ENCODE results near the gene ACP7.

Gene ACP7

GRCh38 chr19:39152066-39152465, 67.9 kb downstream of the ACP7 start:
- no peak for DNase-seq

GRCh38 chr19:39154100-39154628, 70.0 kb downstream of the ACP7 start:
- DNase-seq = no peak

GRCh38 chr19:39154629-39155100, 70.5 kb downstream of the ACP7 start:
- no peak for DNase-seq

GRCh38 chr19:39155114-39155700, 71.0 kb downstream of the ACP7 start:
- DNase-seq = no peak

- DNase-seq = no peak
Measured at GRCh38 chr19:39155741-39156140, 71.6 kb downstream of the ACP7 start.

GRCh38 chr19:39156326-39157230, 72.4 kb downstream of the ACP7 start:
- no peak for DNase-seq

- no peak for DNase-seq
Measured at GRCh38 chr19:39157275-39157996, 73.3 kb downstream of the ACP7 start.

- no peak for DNase-seq
Measured at GRCh38 chr19:39157997-39158389, 73.8 kb downstream of the ACP7 start.

GRCh38 chr19:39158646-39159260, 74.6 kb downstream of the ACP7 start:
- DNase-seq = no peak

GRCh38 chr19:39160523-39160861, 76.3 kb downstream of the ACP7 start:
- DNase-seq = no peak

Data from activated CD4-positive, alpha-beta T cell treated with anti-CD3 and anti-CD28 coated beads, Interleukin-2, amount 50 U/mL, for 16 hours (primary cell).